ENCODE results near the gene PACRG. TPM values are rescaled to one million over a fixed set of nuclear protein-coding genes. Genes with fewer than 3 reads are reported as not detected.

Gene PACRG
- total and polyA plus RNA-seq, 12 donors, result 2.1 to 34.6 (median 10.0) TPM

DNA sequence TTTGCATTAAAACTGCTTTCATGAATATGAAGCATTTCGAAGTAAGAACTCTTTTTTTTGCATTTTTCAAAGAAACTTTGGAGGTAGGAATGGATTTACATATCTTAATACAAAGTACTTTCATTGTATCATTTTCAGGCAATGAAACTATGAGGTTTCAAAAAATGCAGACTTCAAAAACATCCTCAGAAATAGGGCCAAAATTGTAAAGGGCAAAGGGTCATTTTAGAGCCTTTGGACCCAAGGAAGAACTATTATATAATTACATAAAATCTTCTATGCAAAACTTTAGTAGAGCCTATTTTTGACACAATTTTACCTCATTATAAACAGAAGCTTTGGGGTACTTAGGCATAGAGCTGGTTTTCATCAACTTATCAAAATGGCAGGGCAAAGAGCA lies 5.1 kb upstream of the PACRG start:
- TF ChIP-seq, protein P1, sequence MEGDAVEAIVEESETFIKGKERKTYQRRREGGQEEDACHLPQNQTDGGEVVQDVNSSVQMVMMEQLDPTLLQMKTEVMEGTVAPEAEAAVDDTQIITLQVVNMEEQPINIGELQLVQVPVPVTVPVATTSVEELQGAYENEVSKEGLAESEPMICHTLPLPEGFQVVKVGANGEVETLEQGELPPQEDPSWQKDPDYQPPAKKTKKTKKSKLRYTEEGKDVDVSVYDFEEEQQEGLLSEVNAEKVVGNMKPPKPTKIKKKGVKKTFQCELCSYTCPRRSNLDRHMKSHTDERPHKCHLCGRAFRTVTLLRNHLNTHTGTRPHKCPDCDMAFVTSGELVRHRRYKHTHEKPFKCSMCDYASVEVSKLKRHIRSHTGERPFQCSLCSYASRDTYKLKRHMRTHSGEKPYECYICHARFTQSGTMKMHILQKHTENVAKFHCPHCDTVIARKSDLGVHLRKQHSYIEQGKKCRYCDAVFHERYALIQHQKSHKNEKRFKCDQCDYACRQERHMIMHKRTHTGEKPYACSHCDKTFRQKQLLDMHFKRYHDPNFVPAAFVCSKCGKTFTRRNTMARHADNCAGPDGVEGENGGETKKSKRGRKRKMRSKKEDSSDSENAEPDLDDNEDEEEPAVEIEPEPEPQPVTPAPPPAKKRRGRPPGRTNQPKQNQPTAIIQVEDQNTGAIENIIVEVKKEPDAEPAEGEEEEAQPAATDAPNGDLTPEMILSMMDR (IDR thresholded peaks at IDR 0.05), result no peak
- ATAC-seq, result no peak
- peaks cover 0 to 36% (median 20%) of the 10 kb centered on the region in 9 donors for H3K4me1 ChIP-seq
- intact Hi-C loops (cut with DNase I), result loop anchor here in 5 of 10 donors (5.0 to 10.0 kb wide), 5 partner anchors 50 to 548 kb away; no protein-coding TSS in a partner anchor
- no peaks in the 10 kb centered on the region for H3K27me3 ChIP-seq
- H3K36me3 ChIP-seq, result no peaks in the 10 kb centered on the region
- peak overlapping the region in 6 of 10 donors; percentile 63 to 97 (median 83) for H3K27ac ChIP-seq
- DNase-seq, result no peak
- 92 to 96% methylated on average over 1 of the region's 1 CpG for WGBS, 2 donors
- H3K9me3 ChIP-seq, result no peaks in the 10 kb centered on the region
- H3K4me3 ChIP-seq, result no peak overlapping the region

DNA sequence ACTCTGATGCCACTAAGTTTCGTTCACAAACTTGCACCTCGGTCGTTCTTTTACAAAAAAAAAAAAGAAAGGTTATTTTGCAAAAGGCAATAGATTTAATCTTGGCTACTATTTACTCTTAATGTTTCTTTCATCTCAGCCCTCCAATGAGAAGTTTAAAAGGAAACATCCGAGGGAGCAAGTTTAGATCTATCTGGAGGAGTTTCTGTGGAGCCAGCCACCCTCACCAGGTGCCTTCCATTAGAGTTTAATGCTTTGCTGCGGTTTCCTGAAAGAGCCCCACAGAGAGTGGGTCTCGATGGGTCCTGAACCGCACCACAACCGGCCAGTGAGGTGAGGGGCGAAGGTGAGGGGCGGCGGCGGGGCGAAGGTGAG lies 840 bp upstream of the PACRG start:
- ATAC-seq (peak in 6 of 8 donors; percentile 4 to 21 (median 11)), DNase-seq (no peak)
- H3K27ac ChIP-seq, result peak overlapping the region; percentile 83 to 97 (median 95)
- H3K4me1 ChIP-seq, result peaks cover 0 to 24% (median 16%) of the 10 kb centered on the region in 9 donors
- H3K36me3 ChIP-seq, result no peaks in the 10 kb centered on the region
- peak overlapping the region; percentile 60 to 98 (median 90) for H3K4me3 ChIP-seq
- no peaks in the 10 kb centered on the region for H3K27me3 ChIP-seq
- 8 to 12% methylated on average over 13 of the region's 13 CpGs for WGBS, 2 donors
- TF ChIP-seq, protein P1 (IDR thresholded peaks at IDR 0.05), result no peak
- H3K9me3 ChIP-seq, result peaks cover 0 to 16% (median 8%) of the 10 kb centered on the region in 11 donors
- intact Hi-C loops (cut with DNase I), result loop anchor here in 6 of 10 donors (2.0 to 10.0 kb wide), 7 partner anchors 20 to 552 kb away; no protein-coding TSS in a partner anchor

DNA sequence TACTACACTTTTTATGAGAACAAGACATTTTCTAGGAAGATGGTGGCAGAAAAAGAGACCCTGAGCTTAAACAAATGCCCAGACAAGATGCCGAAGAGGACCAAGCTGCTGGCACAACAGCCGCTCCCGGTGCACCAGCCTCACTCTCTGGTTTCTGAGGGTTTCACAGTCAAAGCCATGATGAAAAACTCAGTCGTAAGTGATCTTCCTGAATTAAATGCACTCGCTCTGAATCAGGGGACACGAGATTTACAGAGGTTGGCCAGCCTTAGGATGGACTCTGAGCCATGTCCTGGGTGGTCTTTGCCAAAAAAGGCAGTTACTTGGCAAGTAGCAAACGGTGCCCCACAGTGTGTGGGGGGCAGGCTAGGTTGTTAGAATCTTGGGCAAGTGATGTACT lies 423 bp downstream of the PACRG start:
- WGBS, 2 donors, result 33 to 39% methylated on average over 7 of the region's 7 CpGs
- no peaks in the 10 kb centered on the region for H3K27me3 ChIP-seq
- peak in 2 of 8 donors; percentile 7 to 14 for ATAC-seq

DNA sequence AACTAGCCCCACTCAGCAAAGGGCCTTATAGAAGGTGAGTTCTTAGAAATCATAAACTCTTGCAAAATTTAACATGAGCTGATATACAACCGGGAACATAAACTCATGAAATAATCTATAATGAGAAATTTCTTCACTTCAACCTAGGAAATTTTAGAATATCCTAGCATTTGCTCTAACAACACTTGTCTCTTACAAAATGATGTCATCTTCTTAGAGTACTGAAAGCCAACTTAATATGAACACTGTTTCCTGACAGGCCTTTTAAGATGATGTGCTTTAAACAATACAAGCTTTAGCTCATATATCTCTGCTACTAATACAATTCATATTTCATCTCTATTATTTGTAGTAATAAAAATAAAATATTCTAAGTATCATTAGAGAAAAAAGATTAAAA lies 932 bp downstream of the PACRG start:
- 90 to 93% methylated on average over 1 of the region's 1 CpG for WGBS, 2 donors
- DNase-seq, result no peak
- H3K9me3 ChIP-seq, result peaks cover 0 to 16% (median 8%) of the 10 kb centered on the region in 11 donors
- intact Hi-C loops (cut with DNase I), result loop anchor here in 6 of 10 donors (5.0 to 10.0 kb wide), 6 partner anchors 56 to 554 kb away; no protein-coding TSS in a partner anchor
- TF ChIP-seq, protein P1 (IDR thresholded peaks at IDR 0.05), result no peak
- no peak for ATAC-seq
- H3K36me3 ChIP-seq, result no peaks in the 10 kb centered on the region
- H3K4me3 ChIP-seq, result peak overlapping the region in 3 of 10 donors; percentile 88 to 91 (median 89)
- peaks cover 0 to 25% (median 16%) of the 10 kb centered on the region in 9 donors for H3K4me1 ChIP-seq
- peak overlapping the region in 6 of 10 donors; percentile 8 to 97 (median 96) for H3K27ac ChIP-seq
- no peaks in the 10 kb centered on the region for H3K27me3 ChIP-seq

More for the DNA sequence above, 423 bp downstream of the PACRG start:
- peak overlapping the region in 9 of 10 donors; percentile 20 to 98 (median 90) for H3K4me3 ChIP-seq
- H3K4me1 ChIP-seq, result peaks cover 0 to 24% (median 16%) of the 10 kb centered on the region in 9 donors
- H3K27ac ChIP-seq, result peak overlapping the region in 9 of 10 donors; percentile 8 to 97 (median 95)
- no peak for DNase-seq
- H3K36me3 ChIP-seq, result no peaks in the 10 kb centered on the region
- intact Hi-C loops (cut with DNase I), result loop anchor here in 6 of 10 donors (5.0 to 10.0 kb wide), 6 partner anchors 56 to 553 kb away; no protein-coding TSS in a partner anchor
- TF ChIP-seq, protein P1 (IDR thresholded peaks at IDR 0.05), result peak in 1 of 9 donors; percentile 6
- peaks cover 0 to 16% (median 8%) of the 10 kb centered on the region in 11 donors for H3K9me3 ChIP-seq

Measured in heart right ventricle (tissue), 16 donors.